Measurements from ENCODE around the gene ARID3B.
"Not testable (repeated sequence)": the region's sequence is repeated elsewhere in the genome, so short reads cannot be mapped to it uniquely, and the experiment has no call there.

The ARID3B gene

DNA sequence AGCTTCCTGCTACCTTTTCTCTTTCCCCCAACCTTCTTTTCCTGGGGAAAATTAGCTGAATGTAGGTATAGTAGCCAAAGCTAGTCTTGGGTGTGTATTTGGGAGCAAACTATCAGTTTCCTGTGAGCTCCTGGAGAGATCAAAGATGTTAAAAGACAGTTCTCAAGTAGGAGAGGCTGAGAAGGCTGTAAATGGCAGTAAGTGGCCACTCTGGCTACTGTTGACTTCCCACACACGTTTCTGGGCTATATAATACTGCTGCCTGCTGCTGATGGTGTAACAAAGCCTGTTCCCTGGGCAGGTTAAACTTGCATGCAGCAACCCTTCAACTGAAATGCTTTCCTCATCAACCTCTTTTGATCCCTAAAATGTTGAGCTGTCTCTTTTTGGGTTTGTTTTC lies 27.6 kb downstream of the ARID3B start:
- DNase-seq = no peak

DNA sequence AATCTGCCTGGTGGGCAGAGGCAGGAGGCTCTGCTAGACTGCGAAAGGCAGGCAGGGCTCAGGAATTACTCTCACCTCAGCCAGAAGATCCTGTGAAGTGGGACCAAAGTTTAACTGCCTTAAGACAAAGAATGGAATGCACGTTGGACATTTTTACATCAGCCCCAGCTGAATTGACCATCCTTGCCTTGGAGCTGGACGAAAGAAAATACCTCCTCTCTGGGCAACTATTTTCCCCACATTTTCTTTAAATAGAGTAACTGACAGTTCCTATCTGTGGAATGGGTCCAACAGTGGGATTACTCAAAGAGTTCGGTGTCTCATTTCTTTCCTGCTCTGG lies 28.7 kb downstream of the ARID3B start:
- DNase-seq = no peak

GRCh38 chr15:74571191-74571590 lies 30.2 kb downstream of the ARID3B start:
- no peak for DNase-seq

DNA sequence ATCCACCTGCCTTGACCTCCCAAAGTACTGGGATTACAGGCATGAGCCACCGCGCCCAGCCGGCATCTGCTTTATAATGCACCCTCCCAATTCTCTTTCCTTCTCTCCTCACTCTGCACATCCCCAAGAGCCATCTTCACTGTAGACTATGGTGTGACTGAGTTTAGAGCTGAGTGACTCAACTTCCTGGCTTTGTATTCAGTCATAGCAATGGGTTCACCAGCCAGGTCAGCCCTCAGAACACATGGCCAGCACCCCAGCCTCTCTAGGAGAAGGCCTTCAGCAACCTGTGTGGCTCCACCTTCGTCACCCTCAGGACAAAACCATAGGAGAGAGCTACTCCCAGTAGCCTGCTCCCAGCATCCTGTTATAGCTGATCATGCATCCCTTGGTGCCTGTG lies 33.0 kb downstream of the ARID3B start:
- no peak for DNase-seq

DNA sequence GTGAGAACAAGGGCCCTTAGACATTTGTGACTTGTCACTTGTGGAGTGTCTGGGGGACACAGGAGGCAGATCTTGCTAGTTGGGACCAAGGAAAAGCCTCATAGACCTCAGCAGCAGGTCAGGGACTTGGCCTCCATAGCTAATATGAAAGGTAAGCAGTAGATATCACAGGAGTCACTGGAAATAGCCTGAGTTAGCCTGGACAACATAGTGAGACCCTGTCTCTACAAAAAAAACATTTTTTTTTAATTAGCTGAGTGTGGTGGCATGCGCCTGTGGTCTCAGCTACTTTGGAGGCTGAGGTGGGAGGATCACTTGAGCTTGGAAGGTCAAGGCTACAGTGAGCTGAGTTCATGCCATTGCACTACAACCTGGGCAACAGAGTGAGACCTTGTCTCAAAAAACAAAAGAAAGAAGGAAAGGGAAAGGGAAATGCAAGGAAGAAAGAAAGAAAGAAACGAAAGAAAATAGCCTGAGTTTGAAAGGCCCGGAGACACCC lies 37.5 kb downstream of the ARID3B start:
- DNase-seq = no peak

GRCh38 chr15:74579001-74579400 lies 38.0 kb downstream of the ARID3B start:
- no peak for DNase-seq

- no peak for DNase-seq
Measured at GRCh38 chr15:74580538-74581350, 39.7 kb downstream of the ARID3B start.

DNA sequence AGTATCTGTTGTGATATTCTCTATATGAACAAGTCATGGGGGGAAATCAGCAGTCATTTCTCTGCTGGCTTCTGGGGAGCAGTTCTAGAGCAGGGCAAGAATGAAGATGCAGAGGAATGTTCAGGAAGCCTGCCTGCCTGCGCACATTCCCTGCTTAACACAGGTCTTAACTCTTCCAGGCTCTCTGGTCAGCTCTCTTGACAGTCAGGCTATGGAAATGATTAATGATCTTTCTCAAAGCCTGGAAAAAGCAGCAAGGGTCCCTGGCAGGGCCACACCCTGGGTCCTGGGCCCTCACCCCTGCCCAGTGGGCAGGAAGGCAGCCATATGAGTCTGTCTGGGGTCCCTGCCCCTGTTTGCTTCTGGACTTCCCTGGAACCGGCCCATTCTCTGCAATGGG lies 43.2 kb downstream of the ARID3B start:
- DNase-seq = no peak

DNA sequence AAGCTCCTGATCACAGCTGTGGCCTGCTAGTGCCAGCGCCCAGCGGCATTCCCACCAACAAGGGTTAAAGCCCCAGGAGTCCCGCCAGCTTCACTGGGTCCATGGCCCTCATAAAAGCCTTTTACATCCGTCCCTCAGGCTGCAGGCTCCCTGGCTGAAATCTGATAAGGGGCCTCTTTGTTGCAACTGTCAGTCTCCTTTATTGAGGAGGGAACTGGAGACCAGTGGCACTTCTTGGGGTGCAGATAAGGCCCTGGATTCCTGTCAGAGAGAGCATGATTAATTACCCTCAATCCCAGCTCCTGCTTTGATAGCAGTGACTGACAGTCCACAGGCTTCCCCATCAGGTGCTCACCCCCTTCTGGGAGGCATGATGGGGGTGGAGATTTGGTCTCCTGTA lies 43.8 kb downstream of the ARID3B start:
- no peak for DNase-seq

DNA sequence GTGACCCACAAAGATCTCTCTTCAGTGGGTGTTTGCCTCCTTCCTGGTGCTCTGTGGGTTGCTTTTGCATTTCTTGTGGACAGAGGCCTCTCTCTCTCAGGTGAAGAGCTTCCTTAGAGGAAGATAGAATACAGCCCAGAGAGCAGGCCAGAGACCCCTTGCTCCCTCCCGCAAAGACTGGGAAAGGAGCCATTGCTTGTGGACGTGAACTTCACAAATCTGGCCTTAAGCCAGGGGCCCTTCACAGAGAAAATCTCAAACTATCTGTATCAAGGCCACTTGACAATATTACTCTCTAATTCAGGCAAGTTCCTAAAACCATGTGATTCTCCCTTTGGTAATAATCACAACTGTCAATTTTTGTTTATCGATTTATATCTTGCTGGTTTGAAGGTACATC lies 44.2 kb downstream of the ARID3B start:
- DNase-seq = no peak

DNA sequence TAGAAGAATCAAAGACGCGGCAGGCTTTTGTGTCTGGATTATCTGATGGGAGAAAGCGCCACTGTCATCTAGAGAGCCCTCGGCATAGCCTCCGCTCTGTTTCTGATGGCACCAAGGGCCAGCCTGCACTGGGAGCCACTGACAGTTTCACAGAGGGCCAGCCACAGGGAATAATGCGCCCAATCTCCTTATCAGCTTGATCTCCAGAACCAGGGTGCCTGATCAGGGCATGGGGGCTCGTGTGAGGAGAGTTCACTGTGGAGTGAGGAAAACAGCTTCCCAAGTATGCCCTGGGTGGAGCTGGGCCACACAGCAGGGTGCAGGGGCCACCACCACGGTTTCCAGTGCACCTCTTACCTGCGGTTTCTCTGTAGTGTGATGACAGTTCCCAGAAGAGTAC lies 44.8 kb downstream of the ARID3B start:
- no peak for DNase-seq

DNA sequence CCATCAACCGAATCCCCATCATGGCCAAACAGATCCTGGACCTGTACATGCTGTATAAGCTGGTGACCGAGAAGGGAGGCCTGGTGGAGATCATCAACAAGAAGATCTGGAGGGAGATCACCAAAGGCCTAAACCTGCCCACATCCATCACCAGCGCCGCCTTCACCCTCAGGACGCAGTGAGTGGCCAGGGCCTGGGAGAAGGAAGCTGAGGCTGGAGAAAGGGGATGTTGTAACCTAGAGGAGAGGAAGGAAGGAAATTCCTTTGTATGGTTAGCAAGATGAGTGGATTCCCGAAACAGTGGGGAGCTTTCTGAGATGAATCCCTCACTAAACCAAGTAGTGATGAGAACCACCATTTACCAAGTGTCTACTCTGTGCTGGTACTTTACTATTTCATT lies 48.8 kb downstream of the ARID3B start:
- DNase-seq = peak in 3 of 4 experiments; percentile 20 to 34 (median 21)

DNA sequence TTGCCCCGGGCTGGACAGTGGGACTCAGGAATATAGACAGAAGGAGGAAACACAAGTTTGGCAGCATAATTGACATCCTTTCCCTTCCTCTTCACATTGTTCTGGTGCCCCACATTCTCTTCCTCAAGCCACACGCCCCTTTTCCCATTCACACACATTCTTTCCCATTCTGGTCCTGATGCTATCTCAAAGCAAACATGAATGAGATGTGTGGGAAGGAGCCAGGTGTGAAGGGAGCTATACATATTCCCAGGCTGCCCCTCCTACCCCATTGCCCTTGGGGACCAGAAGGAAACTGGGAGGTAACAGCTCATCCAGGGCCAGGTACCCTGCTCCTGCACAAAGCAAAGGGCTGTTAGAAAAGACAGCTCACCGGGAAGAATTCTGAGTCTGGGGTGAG lies 51.2 kb downstream of the ARID3B start:
- no peak for DNase-seq

DNA sequence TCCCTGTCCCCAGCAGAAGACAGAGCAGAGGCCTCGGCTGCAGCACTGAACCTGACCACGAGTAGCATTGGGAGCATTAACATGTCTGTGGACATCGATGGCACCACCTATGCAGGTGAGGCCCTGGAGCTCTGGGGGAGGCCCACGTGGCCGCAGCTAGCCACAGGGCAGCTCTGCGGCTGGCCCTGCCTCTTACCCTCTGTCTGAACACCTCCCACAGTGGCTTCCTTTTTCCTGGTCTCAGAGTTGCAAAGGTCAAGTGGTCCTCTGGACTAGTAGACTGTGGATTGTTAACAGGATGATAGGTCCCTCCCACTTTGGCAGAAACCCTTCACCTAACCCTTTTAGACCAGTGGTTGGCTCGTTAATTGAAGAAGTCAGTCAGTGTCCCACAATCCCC lies 52.1 kb downstream of the ARID3B start:
- no peak for DNase-seq

- DNase-seq = no peak
Measured at GRCh38 chr15:74594455-74594854, 53.4 kb downstream of the ARID3B start.

DNA sequence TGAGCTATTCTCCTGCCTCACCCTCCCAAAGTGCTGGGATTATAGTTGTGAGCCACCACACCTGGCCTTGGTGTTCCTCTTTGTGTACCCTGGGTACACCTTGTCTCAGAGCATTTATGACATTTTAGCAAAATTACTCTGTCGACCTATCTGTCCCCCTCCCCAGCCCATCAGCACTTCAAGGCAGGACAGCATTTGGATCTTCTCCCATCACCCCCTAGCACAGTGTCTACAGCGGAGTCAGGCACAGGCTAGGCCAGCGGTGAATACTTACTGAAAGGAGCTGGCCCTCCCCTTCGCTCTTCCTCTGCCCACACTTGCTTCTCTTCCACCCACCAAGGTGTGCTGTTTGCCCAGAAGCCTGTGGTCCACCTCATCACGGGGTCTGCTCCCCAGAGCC lies 54.3 kb downstream of the ARID3B start:
- no peak for DNase-seq

DNA sequence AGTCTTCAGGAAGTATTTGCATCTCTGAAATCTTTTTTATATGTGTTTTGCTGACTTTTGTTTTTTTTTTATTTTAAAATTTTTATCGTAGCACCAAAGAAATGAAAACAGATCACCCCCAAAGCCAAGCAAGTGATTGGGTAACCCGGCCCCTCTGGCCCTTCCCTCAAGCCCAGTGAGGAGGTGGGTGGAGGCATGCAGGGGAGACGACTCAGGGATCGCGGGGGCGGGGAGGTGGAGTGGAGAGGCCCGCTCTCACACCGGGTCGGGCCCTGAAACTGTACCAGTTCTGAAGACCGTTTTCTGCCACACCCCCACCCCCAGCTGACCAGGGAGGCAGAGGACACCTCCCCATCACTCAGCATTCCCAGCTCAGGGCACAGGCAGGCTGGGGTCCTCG lies 55.7 kb downstream of the ARID3B start:
- DNase-seq = not testable (repeated sequence)

- not testable (repeated sequence) for DNase-seq
Measured at GRCh38 chr15:74597146-74597705, 56.2 kb downstream of the ARID3B start.

DNA sequence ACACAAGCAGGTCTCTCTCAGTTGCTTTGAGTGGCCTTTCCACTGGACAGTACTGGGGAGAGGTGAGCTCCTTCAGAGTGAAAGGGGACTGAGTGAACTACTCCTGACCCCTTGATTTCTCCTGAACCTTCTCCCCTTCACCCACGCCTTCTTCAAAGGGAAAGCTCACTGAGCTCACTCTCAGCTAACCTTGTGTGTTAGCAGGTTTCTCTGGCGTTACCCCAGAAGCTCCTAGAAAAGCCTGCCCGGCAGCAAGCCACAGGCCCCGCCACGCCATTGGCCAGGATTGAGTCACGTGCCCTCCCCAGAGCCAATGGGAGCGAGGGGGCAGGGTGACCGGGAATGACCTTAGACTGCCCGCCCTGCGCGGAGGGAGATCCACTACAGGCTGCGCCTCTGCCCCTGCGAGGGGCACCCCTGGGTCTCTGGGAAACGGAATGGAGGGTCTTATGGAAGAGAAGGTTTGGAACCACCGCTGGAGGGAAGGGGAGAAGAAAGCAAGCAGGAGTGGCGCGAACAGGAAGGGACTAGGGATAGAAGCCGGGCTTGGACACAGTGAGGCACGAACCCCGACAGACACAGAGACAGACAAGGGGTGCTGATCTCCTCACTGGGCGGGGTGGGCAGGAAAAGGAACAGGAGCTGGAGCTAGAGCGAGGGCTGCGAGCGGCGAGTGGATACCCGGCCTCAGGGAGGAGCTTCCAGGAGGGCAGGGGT lies 57.3 kb downstream of the ARID3B start:
- DNase-seq = peak; percentile 91 to 95 (median 94)

DNA sequence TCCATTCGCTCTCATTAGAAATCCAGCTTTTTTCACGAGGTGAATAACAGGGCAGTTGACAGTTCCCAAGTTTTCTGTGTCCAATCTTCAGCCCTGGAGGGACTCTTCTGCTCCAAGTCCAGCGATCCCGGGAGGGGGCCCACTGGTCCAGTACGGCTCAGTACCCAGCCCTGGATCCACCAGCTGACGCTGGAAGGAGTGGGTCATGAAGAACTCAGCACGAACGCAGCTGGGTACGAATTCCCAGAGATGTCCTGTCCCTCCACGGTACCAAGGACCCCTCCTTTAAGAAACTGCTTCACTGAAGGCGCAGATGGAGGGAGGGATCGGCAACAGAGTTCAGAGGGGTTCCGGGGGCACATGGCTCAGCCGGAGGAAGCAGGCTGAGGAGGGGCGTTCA lies 58.1 kb downstream of the ARID3B start:
- DNase-seq = no peak

GRCh38 chr15:74603026-74603788 lies 62.2 kb downstream of the ARID3B start:
- no peak for DNase-seq

DNA sequence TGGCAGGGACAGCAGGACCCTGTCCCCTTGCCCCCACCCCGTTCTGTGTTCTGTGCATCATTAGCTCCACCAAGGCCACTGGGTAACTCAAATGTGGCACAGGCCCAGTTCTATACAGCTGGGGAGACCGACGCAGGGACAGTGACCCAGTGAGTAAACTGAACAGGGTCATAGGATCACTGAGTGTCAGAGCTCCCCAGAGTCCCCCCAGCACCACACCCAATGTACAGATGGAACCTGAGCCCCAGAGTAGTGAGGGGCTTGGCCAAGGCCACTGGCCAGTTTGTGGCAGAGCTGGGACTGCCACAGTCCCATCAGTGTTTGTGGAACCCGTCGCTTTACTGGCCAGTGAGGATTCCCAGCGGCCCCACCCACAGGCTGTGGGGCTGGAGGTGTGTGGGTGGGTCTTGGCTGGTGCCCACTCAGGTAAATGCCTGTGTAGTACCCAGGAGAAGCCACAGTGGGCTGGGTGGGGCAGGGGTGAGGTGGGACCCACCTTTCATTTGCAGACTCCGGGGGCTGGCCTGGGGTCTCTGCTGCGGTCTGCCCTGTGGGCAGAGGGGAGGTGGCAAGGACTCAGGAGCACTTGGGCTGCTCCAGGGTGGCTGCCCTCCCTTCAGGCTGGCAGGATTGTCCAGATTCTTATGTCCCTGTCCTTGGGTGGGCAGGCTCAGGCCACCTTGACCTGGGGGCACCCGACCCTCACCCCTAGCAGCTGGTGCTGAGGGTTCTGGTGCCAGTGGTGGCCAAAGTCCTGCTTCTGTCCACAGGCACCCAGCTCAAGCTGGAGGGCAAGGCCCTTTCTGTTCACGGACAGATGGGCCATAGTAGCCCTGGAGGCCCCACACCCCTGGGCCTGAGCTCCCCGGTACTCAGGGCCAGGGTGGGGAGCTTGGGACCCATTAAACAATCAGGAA lies 63.0 kb downstream of the ARID3B start:
- DNase-seq = no peak
